ENCODE results near the gene SCGB1C1. TPM values are rescaled to one million over a fixed set of nuclear protein-coding genes. Genes with fewer than 3 reads are reported as not detected.
"Not testable (repeated sequence)": the region's sequence is repeated elsewhere in the genome, so short reads cannot be mapped to it uniquely, and the experiment has no call there.

SCGB1C1 gene
- total RNA-seq, 1 donor from 2014 or later = not detected

DNA sequence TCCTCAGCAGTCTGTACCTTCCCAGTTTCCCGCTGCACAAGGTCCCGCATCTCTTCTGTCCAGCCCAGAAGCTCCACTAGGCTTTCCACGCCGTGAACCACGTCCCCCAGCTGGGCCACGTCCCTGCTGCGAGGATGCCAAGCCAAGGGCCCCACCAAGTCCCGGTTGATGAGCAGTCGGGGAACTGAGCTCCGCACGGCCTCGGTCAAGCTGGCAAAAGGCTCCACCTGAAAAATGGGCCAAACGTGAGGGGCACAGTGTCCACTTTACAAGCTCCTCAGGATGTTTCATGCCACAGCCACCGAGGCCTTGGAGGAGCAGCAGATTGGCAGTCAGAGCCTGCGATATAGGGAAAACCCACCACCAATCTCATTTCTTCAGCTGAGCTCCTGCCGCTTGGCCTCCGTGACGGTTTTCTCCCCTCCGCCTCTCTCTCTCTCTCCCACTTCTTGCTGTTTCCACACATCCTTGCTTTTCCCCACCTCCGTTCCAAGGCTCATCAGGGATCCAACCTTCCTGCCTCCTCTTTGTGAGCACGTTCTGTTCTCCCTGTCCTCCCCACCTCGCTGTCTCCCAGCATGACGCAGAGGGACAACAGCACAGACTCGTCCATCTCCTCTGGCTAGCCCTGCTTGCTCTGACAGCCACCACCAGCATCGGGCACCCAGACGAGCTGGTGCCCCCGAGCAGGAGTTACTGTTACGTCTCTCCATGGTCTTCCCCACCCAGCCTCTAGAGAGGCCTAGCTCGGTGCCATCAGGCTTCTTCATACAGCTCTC lies 26.1 kb downstream of the SCGB1C1 start:
- DNase-seq (ENCODE audit: low spot score) = no peak

DNA sequence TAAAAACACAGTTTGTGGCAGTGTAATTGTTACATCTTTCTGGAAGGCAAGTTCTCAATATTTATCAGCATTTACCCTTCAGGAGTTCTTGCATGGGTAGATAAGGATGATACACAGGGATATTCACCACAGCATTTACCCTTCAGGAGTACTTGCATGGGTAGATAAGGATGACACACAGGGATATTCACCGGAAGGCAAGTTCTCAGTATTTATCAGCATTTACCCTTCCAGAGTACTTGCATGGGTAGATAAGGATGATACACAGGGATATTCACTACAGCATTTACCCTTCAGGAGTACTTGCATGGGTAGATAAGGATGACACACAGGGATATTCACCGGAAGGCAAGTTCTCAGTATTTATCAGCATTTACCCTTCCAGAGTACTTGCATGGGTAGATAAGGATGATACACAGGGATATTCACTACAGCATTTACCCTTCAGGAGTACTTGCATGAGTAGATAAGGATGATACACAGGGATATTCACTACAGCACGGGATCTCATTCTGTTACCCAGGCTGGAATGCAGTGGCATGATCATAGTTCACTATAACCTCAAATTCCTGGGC lies 27.9 kb downstream of the SCGB1C1 start:
- DNase-seq (ENCODE audit: low spot score) = not testable (repeated sequence)

DNA sequence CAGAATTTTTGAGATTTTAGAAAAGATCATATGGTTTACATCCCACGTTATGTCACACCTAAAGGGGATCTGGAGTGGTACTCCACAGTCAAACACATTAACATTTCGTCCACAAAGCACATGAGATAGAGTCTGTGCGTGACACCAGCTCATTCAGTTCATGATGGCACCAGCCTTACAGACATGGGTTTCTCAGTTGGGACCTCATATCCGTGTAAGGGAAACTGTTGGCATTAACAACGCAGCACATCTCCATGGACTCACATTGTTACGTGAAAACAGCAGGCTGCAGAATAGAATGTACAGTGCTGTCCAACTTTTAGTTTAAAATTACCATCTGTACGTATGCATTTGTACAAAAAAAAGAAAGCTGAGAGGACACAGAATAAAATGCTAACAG lies 28.7 kb downstream of the SCGB1C1 start:
- no peak for DNase-seq (ENCODE audit: low spot score)

DNA sequence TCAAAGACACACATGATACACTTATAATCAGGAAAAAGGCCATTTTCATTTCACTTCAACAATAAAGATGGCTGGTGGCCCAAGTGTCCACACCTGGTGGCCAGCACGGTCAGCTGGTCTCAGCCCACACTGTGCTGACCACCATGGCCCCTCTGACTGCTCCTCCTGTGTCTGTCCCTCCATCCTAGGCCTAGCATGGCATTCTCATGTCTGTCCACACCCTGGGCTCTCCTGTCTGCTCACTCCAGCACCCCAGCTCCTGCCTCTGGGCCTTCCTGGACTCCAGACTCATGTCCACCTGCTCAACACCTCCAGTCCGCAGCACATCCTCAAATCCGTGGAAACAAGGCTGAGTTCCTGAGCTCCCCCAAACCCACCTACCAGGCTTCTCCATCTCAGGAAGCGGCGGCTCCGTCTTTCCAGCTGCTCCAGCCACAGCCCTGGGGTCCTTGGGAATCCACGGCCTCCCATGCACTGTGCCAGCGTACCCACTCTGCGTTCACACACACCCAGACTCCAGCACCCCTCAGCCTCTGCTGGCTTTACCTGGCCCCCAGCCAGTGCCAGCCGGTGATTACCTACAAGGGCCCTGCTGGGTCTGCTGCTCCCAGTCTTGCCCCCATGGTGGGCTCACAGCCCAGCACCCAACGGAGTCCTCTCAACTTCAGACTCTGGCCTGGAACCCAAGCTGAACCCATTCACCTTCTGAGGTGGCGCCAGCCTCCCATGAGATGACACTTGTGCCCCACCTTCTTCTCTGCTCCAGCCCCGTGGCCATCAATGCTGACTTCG lies 29.3 kb downstream of the SCGB1C1 start:
- DNase-seq (ENCODE audit: low spot score) = no peak

DNA sequence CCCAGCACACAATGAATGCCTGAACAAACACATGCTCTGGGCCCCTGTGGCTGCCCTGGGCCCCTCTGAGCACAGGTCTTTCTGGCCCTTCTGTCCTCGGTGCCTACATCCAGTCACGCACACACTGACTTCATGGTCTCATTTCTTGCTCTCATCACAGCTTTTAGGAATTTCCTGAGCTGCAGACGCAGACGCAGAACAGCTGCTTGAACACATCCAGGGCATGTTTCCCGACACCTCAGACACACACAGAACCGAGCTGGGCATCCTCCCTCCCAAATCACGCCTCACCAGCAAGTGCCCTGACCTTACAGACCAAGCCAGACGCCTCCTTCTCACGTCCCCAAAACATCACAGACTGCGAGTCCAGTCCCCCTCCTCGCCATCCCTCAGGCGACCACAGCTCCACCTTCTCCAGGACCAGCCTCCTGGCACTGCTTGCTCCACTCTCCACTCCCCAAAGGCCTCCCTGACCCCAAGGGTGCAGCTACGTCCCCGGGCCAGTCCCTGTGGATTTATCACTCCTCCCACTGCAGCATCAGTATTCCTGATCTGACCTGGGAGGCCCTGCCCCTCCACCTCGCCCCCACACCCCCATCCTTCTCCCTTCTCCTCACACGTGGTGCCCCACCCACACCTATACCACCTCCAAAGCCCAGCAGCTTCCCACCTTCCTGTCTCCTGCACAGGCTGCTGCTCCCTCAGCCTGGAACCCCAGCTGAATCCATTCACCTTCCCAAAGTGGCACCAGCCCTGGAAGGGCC lies 30.3 kb downstream of the SCGB1C1 start:
- DNase-seq (ENCODE audit: low spot score) = no peak

DNA sequence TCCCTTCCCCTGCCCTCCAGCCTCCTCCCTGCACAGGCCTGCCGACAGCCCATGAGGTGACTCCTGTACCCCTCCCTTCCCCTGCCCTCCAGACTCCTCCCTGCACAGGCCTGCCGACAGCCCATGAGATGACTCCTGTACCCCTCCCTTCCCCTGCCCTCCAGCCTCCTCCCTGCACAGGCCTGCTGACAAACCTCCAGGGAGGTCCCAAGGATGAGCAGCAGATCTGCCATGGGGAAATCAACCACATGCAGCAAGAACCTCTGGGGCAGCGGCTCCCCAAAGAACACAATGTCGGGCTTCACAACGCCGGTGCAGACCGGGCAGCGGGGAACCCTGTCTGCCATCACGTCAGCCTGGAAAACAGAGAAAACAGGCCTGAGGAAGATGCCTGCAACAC lies 31.0 kb downstream of the SCGB1C1 start:
- DNase-seq (ENCODE audit: low spot score) = no peak

DNA sequence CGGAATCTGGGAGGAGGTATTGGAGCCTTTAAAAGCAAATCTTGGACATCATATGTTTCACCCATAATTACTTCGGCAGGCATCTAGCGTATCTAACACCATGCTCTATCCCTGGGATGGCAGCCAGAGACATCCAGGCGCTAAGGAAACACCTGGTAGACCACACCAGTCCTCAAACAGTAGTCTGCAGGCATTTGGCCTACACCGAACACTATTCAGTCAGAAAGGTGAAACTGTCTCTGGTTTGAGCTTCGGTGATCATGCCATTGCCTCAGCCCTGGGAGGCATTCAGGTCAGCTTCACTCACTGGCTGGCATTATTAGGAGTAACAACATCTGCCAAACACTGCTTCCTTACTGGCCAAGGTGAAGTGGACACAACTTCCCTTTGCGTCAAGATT lies 31.5 kb downstream of the SCGB1C1 start:
- no peak for DNase-seq (ENCODE audit: low spot score)

DNA sequence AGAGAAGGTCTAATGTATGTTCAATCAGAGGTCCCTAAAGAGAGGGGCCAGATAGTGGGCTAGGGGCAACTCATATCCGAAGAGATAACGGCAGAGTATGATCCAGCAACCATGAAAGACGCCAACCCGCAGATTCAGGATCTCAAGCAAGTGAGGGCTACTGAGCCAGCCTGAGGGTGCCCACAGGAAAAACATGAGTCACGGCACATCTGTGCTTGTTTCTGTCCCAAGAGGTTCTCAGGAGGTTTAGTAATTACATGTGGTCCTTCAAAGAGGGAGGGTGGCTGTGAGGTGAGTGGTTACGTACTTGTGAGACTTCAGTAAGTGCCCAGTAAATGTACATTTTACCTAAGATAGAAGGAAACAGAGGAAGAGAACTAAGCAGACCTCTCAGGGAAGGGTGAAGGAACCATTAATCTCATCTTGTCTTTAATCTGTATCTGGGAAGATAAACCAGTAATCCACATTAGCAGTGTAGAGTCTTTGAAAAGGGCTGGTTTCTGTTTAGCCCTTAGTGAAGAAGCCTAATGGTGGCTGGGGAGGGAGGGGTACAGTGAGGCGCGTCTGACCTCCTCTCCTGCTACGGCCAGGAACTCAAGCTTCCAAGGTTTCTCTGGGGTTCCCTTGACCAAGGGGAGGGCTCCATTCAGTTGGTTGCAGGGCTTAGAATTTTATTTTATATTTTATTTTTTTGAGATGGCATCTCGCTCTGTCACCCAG lies 33.0 kb downstream of the SCGB1C1 start:
- no peak for DNase-seq (ENCODE audit: low spot score)

DNA sequence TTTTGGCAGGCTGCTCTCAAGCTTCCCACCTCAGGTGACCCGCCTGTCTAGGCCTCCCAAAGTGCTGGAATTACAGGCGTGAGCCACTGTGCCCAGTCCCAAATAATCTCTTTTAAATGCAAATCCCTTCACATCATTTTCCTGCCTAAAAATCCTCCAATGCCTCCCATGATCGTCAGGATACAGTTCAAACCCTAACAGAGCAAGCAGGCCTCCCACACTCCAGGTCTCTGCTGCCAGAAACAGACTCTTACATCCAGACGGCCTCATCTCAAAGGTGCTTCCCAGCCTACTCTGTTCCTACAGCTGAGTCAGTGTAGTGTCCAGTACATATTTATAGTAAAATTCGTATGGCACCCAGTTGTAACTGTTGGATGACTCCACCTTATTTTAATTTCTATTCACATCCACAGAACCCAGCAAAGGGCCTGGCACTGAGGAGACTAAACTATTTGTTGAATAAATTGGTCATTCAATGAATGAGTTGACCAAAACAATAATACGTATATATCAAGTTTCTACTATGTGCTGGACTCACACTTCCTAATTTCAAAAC lies 35.0 kb downstream of the SCGB1C1 start:
- no peak for DNase-seq (ENCODE audit: low spot score)

DNA sequence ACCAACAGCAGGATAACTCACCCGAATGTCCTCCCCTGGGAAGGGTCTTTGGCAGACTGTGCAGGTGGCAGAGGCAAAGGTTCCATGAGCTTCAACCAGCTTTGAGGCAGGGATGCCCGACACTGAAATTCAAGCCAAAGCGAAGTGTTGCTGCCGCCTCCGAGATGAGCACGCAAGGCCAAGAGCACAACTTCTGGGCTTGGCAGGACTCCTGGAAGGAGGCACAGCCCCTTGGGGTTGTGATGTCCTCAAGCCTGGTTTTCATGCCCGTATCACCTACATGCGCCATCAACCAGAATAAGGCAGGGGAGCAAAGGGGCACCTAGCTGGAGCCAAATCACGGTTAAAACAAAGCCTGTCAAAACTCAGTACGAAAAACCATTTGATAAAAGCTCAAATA lies 37.6 kb downstream of the SCGB1C1 start:
- no peak for DNase-seq (ENCODE audit: low spot score)

DNA sequence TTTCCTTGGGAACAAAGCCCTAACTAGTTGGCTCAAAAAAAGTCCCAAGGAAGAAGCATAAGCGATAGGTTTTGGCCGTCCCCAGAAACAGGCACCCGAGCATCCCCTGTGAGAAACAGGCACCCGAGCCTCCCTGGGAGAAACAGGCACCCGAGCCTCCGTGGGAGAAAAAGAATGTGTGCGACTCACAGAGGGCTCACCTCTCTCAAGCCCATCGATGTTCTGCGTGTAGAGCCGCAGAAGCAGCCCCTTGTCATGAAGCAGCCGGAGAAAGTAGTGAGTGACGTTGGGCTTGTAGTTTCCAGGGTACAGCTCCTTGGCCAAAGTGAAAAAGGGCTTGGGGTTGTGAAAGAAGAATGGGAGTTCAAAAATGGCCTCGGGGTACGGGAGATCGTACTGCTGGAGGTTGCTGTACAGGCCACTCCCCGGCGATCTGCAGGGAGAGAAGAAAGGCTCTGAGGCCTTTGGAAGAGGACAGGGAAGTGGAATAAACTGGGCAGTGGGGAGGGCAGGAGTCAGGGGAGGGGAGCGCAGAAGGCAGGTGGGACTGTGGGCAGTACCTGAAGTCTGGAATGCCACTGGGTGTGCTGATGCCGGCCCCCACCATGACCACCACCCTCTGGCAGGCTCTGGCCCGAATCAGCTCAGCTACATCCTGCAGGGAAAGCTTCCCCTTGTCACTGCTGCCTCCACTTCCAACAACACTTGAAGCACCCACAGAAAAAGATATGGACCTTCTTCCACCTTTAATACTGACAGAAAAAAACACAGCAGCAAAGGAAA lies 40.1 kb downstream of the SCGB1C1 start:
- no peak for DNase-seq (ENCODE audit: low spot score)

DNA sequence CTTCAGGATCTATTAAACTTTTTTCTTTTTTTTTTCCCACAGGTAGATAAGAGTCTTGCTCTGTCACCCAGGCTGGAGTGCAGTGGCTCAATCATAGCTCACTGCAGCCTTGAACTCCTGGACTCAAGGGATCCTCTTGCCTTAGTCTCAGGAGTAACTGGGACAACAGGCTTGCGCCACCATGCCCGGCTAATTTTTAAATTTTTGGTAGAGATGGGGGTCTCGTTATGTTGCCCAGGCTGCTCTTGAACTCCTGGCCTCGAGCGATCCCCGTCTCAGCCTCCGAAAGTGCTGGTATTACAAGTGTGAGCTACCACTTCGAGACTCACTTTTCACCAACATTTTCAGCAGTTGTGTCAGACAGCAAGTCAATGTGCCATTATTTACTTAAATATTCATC lies 42.3 kb downstream of the SCGB1C1 start:
- DNase-seq (ENCODE audit: low spot score) = no peak

DNA sequence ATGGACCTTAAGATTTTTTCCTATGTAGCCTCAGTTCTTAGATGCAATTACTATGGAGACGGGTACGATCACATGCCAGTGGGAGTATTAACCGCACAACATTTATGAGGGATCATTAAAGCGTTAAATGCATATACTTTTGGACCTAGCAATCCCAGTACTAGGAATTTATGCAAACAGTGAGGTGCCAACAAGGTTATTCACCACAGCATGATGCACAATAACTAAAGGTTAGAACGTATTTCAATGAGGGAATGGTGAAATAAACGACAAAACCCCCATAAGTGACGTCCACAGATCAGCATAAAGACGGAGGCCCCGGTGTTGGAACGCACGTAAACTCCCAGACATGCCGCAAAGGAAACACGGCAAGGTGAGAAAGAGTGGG lies 42.7 kb downstream of the SCGB1C1 start:
- DNase-seq (ENCODE audit: low spot score) = no peak

DNA sequence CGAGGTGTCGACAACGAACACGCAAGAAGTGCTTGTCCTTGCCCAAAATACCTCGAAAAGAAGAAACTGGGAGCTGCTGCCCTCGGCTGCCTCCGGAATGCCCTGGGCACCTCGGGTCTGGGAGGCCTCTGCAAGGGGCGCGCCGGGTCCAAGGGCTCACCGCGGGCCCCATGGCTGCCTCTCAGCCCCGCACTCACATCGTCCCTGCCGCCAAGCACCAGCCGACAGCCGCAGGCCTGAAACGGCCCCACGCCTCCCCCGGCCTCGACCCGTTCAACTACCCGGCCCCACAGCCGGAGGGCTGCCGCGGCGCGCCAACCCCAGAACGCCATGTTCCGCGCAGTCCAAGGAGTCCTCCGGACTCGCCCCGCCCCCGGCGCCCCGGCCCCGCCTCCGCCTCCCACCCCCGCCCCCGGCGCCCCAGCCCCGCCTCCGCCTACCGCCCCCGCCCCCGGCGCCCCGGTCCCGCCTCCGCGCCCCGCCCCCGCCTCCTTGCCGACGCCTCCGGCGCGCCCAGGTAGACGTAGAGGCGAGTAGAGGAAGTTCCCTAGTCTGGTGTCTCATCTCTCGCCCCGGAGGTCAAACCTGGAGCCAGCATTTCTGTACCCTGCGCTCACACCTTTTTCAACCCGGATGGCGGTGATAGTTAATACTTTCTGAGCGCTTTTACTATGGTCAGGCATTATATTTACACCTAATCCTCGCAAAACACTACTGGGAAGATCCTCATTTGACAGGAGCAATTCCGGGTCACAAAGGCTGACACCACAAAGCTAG lies 43.3 kb downstream of the SCGB1C1 start, which contains the start of gene SIRT3:
TSS of gene SIRT3 (minus strand) at position 346 of the 777 bp plus-strand sequence. CDS start at position 332, 14 bp downstream.
- peak; percentile 85 for DNase-seq (ENCODE audit: low spot score)

DNA sequence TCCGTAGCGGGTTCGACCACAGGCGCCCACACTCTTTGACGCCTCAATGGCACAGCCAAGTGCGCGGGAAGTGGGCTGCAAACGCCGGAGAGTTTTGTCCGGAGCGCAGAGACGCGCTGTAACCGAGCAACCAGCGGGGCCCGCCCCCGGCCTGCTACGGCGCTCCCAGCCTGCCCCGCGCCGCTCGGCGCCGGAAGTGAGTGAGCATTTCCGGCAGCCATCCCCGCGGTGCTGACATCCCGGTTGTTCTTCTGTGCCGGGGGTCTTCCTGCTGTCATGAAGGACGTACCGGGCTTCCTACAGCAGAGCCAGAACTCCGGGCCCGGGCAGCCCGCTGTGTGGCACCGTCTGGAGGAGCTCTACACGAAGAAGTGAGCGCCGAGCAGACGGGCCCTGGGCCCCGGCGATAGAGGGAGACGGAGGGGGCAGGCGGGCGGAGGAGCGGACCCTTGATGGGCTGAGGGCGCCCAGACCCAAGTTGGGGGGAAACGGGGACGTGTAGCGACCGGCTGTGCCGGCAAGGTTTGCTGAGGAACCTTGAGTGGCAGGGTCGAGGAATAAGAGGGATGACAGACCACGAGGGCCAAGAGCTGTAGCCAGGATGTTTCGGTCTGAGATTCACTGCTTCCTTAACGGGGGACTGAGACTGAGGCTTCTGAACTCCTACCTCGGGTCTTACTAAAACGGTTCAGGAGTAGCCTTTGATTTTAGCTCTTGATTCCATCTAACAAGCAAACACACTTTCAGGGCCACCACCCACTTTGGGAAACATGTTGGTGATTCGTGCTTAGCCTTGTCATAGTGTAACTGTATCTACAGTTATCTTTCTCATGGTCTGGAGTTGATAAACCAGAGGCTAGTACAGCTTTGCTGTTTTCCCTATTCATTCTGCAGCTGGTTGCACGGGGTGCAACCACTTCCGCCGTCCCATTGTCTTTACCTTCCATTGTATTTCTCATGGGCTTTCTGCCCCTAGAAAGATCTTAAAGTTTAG lies 44.2 kb downstream of the SCGB1C1 start, which contains the start of gene PSMD13:
TSS of gene PSMD13 (plus strand) at position 203 of the 994 bp plus-strand sequence. CDS start at position 277, 74 bp downstream.
- DNase-seq (ENCODE audit: low spot score) = peak; percentile 86

DNA sequence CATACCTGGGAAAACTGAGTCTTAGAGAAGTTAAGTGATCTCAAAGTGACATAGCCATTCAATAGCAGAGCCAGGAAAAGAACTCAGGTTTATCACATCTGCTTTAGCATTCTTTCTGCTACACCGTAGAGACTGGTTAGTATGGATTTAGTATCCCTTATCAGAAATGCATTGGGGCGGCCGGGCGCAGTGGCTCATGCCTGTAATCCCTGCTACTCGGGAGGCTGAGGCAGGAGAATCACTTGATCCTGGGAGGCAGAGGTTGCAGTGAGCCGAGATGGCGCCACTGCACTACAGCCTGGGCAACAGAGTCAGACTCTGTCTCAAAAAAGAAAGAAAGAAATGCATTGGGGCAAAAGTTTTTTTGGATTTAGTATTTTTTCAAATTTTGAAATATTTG lies 45.5 kb downstream of the SCGB1C1 start:
- DNase-seq (ENCODE audit: low spot score) = not testable (repeated sequence)

DNA sequence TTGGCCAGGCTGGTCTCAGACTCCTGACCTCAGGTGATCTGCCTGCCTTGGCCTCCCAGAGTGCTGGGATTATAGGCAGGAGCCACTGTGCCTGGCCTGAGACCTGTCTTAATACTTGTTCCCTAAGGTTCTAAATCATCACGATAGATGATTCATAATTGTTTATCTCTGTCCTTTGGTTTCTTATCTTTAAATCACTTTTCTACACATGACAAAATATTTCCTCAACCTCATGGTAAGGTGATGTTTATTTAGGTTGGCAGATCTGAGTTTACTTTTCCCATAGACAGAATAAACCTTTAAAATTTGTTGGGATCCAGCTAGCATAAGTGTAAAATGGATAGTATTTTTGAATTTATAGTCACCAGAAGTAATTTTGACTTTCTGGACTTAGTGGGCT lies 47.4 kb downstream of the SCGB1C1 start:
- no peak for DNase-seq (ENCODE audit: low spot score)

DNA sequence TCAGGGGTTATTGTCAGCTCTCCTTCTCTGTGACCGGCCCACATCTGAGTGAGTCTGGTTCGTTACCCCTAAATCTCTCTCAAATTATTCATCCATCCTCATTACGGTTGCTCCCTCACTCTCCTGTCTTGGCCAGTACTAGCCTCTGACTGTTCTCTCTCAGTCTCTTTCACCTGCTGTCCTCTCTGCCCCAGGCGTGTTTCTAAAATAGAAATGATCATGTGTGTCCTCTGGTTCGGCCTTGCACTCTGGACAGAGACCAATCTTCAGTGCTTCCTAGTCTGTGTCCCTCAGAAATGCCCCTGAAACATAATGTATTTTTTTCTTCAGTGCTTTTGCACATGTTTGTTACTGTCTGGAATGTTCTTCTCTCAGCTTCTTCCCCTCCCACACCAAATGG lies 48.8 kb downstream of the SCGB1C1 start:
- DNase-seq (ENCODE audit: low spot score) = no peak

Data from ureter (tissue), 1 donor.